Liver (tissue), 9 donors: Measurements from ENCODE around the gene VDAC1. TPM values are rescaled to one million over a fixed set of nuclear protein-coding genes. Genes with fewer than 3 reads are reported as not detected.

Experiments used
- DNase-seq: peaks from one replicate; pipeline ENCODE4 v3.0.0-alpha.2; 2017; ENCODE audit warnings: low spot score
- H3K27ac ChIP-seq, 2 donors: one replicate each; pipeline ENCODE4 v1.7.0; 2013; ENCODE audit warnings: inconsistent platforms in 2 of 2, low read length in 2 of 2, control low read depth in 1 of 2, low read depth in 1 of 2, mild to moderate bottlenecking in 1 of 2
- H3K27me3 ChIP-seq, 4 donors: one replicate each; pipeline versions ENCODE4 v1.6.1 to v1.7.0; 2013; ENCODE audit warnings: low read length in 3 of 4, inconsistent platforms in 1 of 4, mild to moderate bottlenecking in 1 of 4, moderate library complexity in 1 of 4; ENCODE audit not compliant: control insufficient read depth in 4 of 4, insufficient read depth in 4 of 4
- H3K36me3 ChIP-seq, 4 donors: one replicate each; pipeline versions ENCODE4 v1.6.1 to v1.7.0; 2013; ENCODE audit warnings: low read length in 3 of 4, mild to moderate bottlenecking in 3 of 4, low read depth in 1 of 4, moderate library complexity in 1 of 4; ENCODE audit not compliant: control insufficient read depth in 4 of 4, insufficient read depth in 3 of 4
- H3K4me1 ChIP-seq, 4 donors: one replicate each; pipeline versions ENCODE4 v1.6.1 to v1.7.0; 2013; ENCODE audit warnings: low read length in 3 of 4, mild to moderate bottlenecking in 3 of 4, moderate library complexity in 1 of 4; ENCODE audit not compliant: control insufficient read depth in 4 of 4, insufficient read depth in 4 of 4
- H3K4me3 ChIP-seq, 3 donors: one replicate each; pipeline versions ENCODE4 v1.6.1 to v1.7.0; 2013; ENCODE audit warnings: low read length in 3 of 3, control low read depth in 1 of 3, low read depth in 1 of 3, mild to moderate bottlenecking in 1 of 3
- H3K9ac ChIP-seq, 2 donors: one replicate each; pipeline ENCODE4 v1.7.0; 2013; ENCODE audit warnings: low read length in 2 of 2, mild to moderate bottlenecking in 2 of 2, moderate library complexity in 2 of 2, control low read depth in 1 of 2, low read depth in 1 of 2
- H3K9me3 ChIP-seq, 4 donors: one replicate each; pipeline versions ENCODE4 v1.6.1 to v1.7.0; 2013; ENCODE audit warnings: low read length in 3 of 4; ENCODE audit not compliant: control insufficient read depth in 4 of 4
- EGR1 ChIP-seq, 2 donors: IDR thresholded peaks; 2 replicates each; pipeline ENCODE4 v1.6.1; 2016 to 2018; ENCODE audit warnings: antibody characterized with exemption in 2 of 2, low read depth in 2 of 2
- FOXA1 ChIP-seq: IDR thresholded peaks from 2 replicates; pipeline ENCODE4 v1.6.1; 2016; ENCODE audit warnings: antibody characterized with exemption
- FOXA2 ChIP-seq: IDR thresholded peaks from 2 replicates; pipeline ENCODE4 v1.6.1; 2016; ENCODE audit warnings: antibody characterized with exemption
- GABPA ChIP-seq, 2 donors: IDR thresholded peaks in 1 of 2; conservative IDR thresholded peaks in 1 of 2; 2 replicates each; pipeline ENCODE4 v1.6.1; 2016; ENCODE audit warnings: antibody characterized with exemption in 2 of 2, mild to moderate bottlenecking in 1 of 2, moderate library complexity in 1 of 2
- HNF4A ChIP-seq, 2 donors: conservative IDR thresholded peaks; 2 replicates each; pipeline ENCODE4 v1.6.1; 2016; ENCODE audit warnings: antibody characterized with exemption in 2 of 2, mild to moderate bottlenecking in 2 of 2
- HNF4G ChIP-seq: IDR thresholded peaks from 2 replicates; pipeline ENCODE4 v1.6.1; 2016; ENCODE audit warnings: antibody characterized with exemption
- JUND ChIP-seq, 2 donors: IDR thresholded peaks; 2 replicates each; pipeline ENCODE4 v1.6.1; 2016; ENCODE audit warnings: antibody characterized with exemption in 2 of 2
- NR2F2 ChIP-seq: IDR thresholded peaks from 2 replicates; pipeline ENCODE4 v1.6.1; 2016; ENCODE audit warnings: antibody characterized with exemption
- RAD21 ChIP-seq, 2 donors: IDR thresholded peaks; 2 replicates each; pipeline ENCODE4 v1.6.1; 2016; ENCODE audit warnings: antibody characterized with exemption in 2 of 2, mild to moderate bottlenecking in 2 of 2
- RXRA ChIP-seq, 2 donors: IDR thresholded peaks; 2 replicates each; pipeline ENCODE4 v1.6.1; 2017 to 2018; ENCODE audit warnings: antibody characterized with exemption in 2 of 2, mild to moderate bottlenecking in 1 of 2
- SP1 ChIP-seq: IDR thresholded peaks from 2 replicates; pipeline ENCODE4 v1.6.1; 2018; ENCODE audit warnings: antibody characterized with exemption, mild to moderate bottlenecking
- TAF1 ChIP-seq: conservative IDR thresholded peaks from 2 replicates; pipeline ENCODE4 v1.6.1; 2016; ENCODE audit warnings: antibody characterized with exemption, mild to moderate bottlenecking
- YY1 ChIP-seq: IDR thresholded peaks from 2 replicates; pipeline ENCODE4 v1.6.1; 2016; ENCODE audit warnings: antibody characterized with exemption, mild to moderate bottlenecking
- WGBS: extraction: QIAGEN DNeasy Blood & Tissue Kit; methylation state at CpG from one replicate; pipeline ENCODE4 v1.1.7; 2013; 5-methylcytosine and 5-hydroxymethylcytosine counted together
- polyA plus RNA-seq, 2 donors: library from polyadenylated mRNA; stranded (reverse) in 1 of 2; unstranded in 1 of 2; fragments of 200-250 nt in 1 of 2; fragments of >200 nt in 1 of 2; fragmentation: Nextera tagmentation in 1 of 2; extraction: Ambion mirVana in 1 of 2; gene quantifications; one replicate each; pipeline versions ENCODE4 v1.2.1 to v1.2.3, GENCODE V29; 2013 to 2015
- total RNA-seq, 2 donors: library from RNA; depleted of rRNA; stranded (reverse); fragments of >200 nt; gene quantifications; one replicate each; pipeline ENCODE4 v1.2.3, GENCODE V29; 2014
- TF ChIP-seq, protein P1 (sequence below): IDR thresholded peaks from 2 replicates; pipeline ENCODE4 v1.6.1; 2016; ENCODE audit warnings: antibody characterized with exemption
- TF ChIP-seq, protein P2 (sequence below): fragments of 150-350 bp; IDR thresholded peaks from 2 replicates; pipeline ENCODE4 v1.5.1; 2017; ENCODE audit warnings: improper control_type of control experiment, low read depth, low read length; ENCODE audit not compliant: missing input control
- TF ChIP-seq, protein P3 (sequence below): IDR thresholded peaks from 2 replicates; pipeline ENCODE4 v1.6.1; 2016; ENCODE audit warnings: antibody characterized with exemption
- TF ChIP-seq, protein P4 (sequence below): IDR thresholded peaks from 2 replicates; pipeline ENCODE4 v1.6.1; 2016; ENCODE audit warnings: antibody characterized with exemption, mild to moderate bottlenecking
- donor health status: healthy.
- donor health status: healthy.
- donor health status: healthy.
- donor health status: healthy.
- donor health status: healthy.

The VDAC1 gene
- total and polyA plus RNA-seq, 4 donors = 85.4 to 139 (median 121) TPM

DNA sequence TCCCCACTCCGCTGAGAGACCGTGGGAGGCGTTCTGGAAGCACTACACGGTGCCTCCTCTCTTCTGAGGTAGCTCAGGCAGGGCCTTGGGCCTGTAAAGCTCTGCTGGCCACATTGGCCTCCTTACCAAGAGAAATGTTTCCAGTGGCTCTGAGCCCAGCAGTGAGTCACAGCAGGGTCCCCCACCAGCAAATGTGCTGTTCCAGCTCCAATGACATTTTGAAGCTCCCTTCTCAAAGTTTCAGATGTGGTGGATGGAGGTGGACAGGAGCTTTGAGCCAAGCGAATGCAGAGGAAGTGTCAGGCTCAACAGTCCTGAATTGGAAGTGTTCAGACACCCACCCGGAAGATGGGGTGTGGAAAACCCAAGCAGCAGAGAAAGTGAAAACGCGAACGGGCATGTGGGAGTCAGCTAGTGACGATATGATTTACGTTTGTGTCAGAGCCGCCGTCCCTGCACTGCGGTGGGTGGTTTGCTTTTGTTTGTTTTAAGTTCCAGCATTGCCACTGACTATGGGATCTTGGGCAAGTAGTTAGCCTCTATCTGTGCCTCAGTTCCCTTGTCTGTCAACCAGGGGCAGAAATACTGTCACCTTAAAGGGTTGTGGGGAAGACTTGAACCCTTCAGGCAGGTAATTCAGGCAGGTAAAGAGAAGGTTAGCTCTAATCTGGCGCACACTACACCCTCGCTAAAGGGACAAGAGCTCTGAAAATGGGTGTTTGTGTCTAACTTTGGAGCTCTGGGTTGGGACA, 74.5 kb downstream of the VDAC1 start:
- Histone ChIP-seq H3K4me1 (peaks cover 5 to 14% (median 10%) of the 10 kb centered on the region in 4 donors), H3K27me3 (no peaks in the 10 kb centered on the region), H3K9me3 (no peaks in the 10 kb centered on the region), H3K4me3 (no peak overlapping the region), H3K9ac (no peak overlapping the region), H3K36me3 (no peaks in the 10 kb centered on the region), H3K27ac (no peak overlapping the region)
- WGBS = 76% methylated on average over 16 of the region's 16 CpGs
- DNase-seq = no peak
- TF ChIP-seq NR2F2 (no peak), RXRA (IDR thresholded peaks at IDR 0.05) (no peak), RAD21 (IDR thresholded peaks at IDR 0.05) (no peak), TAF1 (no peak), JUND (IDR thresholded peaks at IDR 0.05) (no peak), GABPA (IDR thresholded peaks at IDR 0.05 in 1 of 2, conservative IDR thresholded peaks at IDR 0.05 in 1 of 2) (no peak)
- TF ChIP-seq, protein P1, sequence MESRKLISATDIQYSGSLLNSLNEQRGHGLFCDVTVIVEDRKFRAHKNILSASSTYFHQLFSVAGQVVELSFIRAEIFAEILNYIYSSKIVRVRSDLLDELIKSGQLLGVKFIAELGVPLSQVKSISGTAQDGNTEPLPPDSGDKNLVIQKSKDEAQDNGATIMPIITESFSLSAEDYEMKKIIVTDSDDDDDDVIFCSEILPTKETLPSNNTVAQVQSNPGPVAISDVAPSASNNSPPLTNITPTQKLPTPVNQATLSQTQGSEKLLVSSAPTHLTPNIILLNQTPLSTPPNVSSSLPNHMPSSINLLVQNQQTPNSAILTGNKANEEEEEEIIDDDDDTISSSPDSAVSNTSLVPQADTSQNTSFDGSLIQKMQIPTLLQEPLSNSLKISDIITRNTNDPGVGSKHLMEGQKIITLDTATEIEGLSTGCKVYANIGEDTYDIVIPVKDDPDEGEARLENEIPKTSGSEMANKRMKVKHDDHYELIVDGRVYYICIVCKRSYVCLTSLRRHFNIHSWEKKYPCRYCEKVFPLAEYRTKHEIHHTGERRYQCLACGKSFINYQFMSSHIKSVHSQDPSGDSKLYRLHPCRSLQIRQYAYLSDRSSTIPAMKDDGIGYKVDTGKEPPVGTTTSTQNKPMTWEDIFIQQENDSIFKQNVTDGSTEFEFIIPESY = no peak
- TF ChIP-seq, protein P2, sequence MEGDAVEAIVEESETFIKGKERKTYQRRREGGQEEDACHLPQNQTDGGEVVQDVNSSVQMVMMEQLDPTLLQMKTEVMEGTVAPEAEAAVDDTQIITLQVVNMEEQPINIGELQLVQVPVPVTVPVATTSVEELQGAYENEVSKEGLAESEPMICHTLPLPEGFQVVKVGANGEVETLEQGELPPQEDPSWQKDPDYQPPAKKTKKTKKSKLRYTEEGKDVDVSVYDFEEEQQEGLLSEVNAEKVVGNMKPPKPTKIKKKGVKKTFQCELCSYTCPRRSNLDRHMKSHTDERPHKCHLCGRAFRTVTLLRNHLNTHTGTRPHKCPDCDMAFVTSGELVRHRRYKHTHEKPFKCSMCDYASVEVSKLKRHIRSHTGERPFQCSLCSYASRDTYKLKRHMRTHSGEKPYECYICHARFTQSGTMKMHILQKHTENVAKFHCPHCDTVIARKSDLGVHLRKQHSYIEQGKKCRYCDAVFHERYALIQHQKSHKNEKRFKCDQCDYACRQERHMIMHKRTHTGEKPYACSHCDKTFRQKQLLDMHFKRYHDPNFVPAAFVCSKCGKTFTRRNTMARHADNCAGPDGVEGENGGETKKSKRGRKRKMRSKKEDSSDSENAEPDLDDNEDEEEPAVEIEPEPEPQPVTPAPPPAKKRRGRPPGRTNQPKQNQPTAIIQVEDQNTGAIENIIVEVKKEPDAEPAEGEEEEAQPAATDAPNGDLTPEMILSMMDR = no peak

DNA sequence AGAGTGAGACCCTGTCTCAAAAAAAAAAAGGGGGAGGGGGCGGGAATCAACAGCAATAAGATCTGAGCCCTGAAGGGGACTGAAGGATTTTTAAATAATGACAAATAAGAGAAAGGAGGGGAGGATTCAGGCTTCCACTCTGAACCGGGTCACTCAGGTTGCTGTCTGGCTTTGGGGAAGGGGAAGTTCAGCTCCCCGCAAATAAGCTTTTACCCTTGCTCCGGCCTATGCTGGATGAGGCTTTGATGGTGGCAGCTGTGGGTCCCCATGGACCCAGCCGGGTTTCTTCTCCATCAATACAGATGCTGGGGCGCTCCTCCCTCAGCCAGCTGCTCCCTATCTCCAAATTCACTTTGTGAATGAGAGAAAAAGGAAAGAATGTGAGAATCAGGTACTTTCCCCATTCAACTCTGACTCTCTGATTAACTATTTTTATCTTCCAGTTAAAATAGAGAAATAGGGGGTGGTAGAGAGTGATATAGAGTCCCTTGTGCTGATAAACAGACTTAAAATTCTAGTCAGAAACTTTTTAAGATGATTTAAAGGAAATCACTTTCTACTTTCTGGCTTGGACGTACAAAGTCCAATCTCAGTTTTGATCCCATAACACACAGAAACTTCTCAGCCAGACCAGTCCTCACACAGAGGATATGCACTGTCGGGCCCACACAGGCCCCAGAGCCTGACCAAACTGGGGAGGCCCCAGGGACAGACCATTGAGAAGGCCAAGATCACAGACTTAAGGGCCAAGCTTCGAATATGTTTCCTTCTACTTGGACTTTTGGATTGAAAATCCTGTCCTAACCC, 76.0 kb downstream of the VDAC1 start:
- no peaks in the 10 kb centered on the region for H3K9me3 ChIP-seq
- DNase-seq = no peak
- H3K4me1 ChIP-seq = peaks cover 5 to 14% (median 10%) of the 10 kb centered on the region in 4 donors
- H3K4me3 ChIP-seq = no peak overlapping the region
- 81% methylated on average over 9 of the region's 9 CpGs for WGBS
- H3K36me3 ChIP-seq = no peaks in the 10 kb centered on the region
- H3K27me3 ChIP-seq = no peaks in the 10 kb centered on the region
- no peak overlapping the region for H3K9ac ChIP-seq
- H3K27ac ChIP-seq = no peak overlapping the region
- no peak for TF ChIP-seq NR2F2
- no peak for TF ChIP-seq GABPA (IDR thresholded peaks at IDR 0.05 in 1 of 2, conservative IDR thresholded peaks at IDR 0.05 in 1 of 2)
- TF ChIP-seq RAD21 (IDR thresholded peaks at IDR 0.05) = no peak
- TF ChIP-seq, protein P1 = no peak
- no peak for TF ChIP-seq TAF1
- TF ChIP-seq YY1 = no peak
- no peak for TF ChIP-seq EGR1 (IDR thresholded peaks at IDR 0.05; ENCODE audit: low read depth in 2 of 2)
- TF ChIP-seq HNF4A (conservative IDR thresholded peaks at IDR 0.05) = no peak
- no peak for TF ChIP-seq JUND (IDR thresholded peaks at IDR 0.05)
- no peak for TF ChIP-seq RXRA (IDR thresholded peaks at IDR 0.05)
- no peak for TF ChIP-seq SP1
- TF ChIP-seq FOXA1 = no peak
- TF ChIP-seq HNF4G = no peak
- TF ChIP-seq, protein P2 = no peak
- TF ChIP-seq FOXA2 = no peak
- TF ChIP-seq, protein P3, sequence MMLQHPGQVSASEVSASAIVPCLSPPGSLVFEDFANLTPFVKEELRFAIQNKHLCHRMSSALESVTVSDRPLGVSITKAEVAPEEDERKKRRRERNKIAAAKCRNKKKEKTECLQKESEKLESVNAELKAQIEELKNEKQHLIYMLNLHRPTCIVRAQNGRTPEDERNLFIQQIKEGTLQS = no peak
- TF ChIP-seq, protein P4, sequence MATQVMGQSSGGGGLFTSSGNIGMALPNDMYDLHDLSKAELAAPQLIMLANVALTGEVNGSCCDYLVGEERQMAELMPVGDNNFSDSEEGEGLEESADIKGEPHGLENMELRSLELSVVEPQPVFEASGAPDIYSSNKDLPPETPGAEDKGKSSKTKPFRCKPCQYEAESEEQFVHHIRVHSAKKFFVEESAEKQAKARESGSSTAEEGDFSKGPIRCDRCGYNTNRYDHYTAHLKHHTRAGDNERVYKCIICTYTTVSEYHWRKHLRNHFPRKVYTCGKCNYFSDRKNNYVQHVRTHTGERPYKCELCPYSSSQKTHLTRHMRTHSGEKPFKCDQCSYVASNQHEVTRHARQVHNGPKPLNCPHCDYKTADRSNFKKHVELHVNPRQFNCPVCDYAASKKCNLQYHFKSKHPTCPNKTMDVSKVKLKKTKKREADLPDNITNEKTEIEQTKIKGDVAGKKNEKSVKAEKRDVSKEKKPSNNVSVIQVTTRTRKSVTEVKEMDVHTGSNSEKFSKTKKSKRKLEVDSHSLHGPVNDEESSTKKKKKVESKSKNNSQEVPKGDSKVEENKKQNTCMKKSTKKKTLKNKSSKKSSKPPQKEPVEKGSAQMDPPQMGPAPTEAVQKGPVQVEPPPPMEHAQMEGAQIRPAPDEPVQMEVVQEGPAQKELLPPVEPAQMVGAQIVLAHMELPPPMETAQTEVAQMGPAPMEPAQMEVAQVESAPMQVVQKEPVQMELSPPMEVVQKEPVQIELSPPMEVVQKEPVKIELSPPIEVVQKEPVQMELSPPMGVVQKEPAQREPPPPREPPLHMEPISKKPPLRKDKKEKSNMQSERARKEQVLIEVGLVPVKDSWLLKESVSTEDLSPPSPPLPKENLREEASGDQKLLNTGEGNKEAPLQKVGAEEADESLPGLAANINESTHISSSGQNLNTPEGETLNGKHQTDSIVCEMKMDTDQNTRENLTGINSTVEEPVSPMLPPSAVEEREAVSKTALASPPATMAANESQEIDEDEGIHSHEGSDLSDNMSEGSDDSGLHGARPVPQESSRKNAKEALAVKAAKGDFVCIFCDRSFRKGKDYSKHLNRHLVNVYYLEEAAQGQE = no peak
